ENCODE results near the gene LCAT.
"Not testable (repeated sequence)": the region's sequence is repeated elsewhere in the genome, so short reads cannot be mapped to it uniquely, and the experiment has no call there.

LCAT gene

GRCh38 chr16:67943619-67944504, at the start of gene LCAT:
TSS of gene LCAT (minus strand) at chr16:67944120. CDS start at chr16:67944101, 19 bp downstream.
- no peak for DNase-seq

GRCh38 chr16:67993207-67994039, 49.5 kb upstream of the LCAT start:
- peak; percentile 46 for DNase-seq

GRCh38 chr16:67992661-67993206, 48.8 kb upstream of the LCAT start:
- DNase-seq = no peak

GRCh38 chr16:67990018-67990386, 46.1 kb upstream of the LCAT start:
- no peak for DNase-seq

GRCh38 chr16:67989322-67990017, 45.5 kb upstream of the LCAT start:
- no peak for DNase-seq

GRCh38 chr16:67988675-67989074, 44.8 kb upstream of the LCAT start:
- no peak for DNase-seq

- DNase-seq = no peak
Observed at GRCh38 chr16:67987460-67988160, 43.7 kb upstream of the LCAT start.

- DNase-seq = no peak
Observed at GRCh38 chr16:67986949-67987348, 43.0 kb upstream of the LCAT start.

GRCh38 chr16:67982011-67982696, 38.2 kb upstream of the LCAT start:
- no peak for DNase-seq

- no peak for DNase-seq
Observed at GRCh38 chr16:67979955-67980678, 36.2 kb upstream of the LCAT start, which contains the start of gene DPEP3. TSS of gene DPEP3 (minus strand) at chr16:67980499. CDS start at chr16:67980380, 119 bp downstream.

- DNase-seq = no peak
Observed at GRCh38 chr16:67977469-67978227, 33.7 kb upstream of the LCAT start.

- DNase-seq = no peak
Observed at GRCh38 chr16:67977005-67977404, 33.1 kb upstream of the LCAT start.

- DNase-seq = no peak
Observed at GRCh38 chr16:67976205-67976604, 32.3 kb upstream of the LCAT start.

GRCh38 chr16:67975321-67976105, 31.6 kb upstream of the LCAT start:
- DNase-seq = no peak

GRCh38 chr16:67972285-67972684, 28.4 kb upstream of the LCAT start:
- not testable (repeated sequence) for DNase-seq

GRCh38 chr16:67971111-67971510, 27.2 kb upstream of the LCAT start:
- no peak for DNase-seq

- no peak for DNase-seq
Observed at GRCh38 chr16:67969254-67970039, 25.5 kb upstream of the LCAT start.

Data from GDM1 (cell line).